Measurements from ENCODE around the gene FHIT.

FHIT gene

GRCh38 chr3:59968513-59969045 is 1282.7 kb downstream of the FHIT start:
- H3K27me3 ChIP-seq (ENCODE audit: control insufficient read depth in 1 of 2, insufficient read depth in 2 of 2, low read length in 2 of 2), result no peaks in the 10 kb centered on the region
- H3K9me3 ChIP-seq (ENCODE audit: low read length), result no peaks in the 10 kb centered on the region
- no peak overlapping the region for H3K9ac ChIP-seq (ENCODE audit: low read length)
- no peak overlapping the region for H3K27ac ChIP-seq (ENCODE audit: low read depth, low read length)
- no peak overlapping the region for H3K4me3 ChIP-seq (ENCODE audit: low read depth in 1 of 2, low read length in 2 of 2)
- no peaks in the 10 kb centered on the region for H3K4me1 ChIP-seq (ENCODE audit: insufficient read depth, low read length)
- no peaks in the 10 kb centered on the region for H3K36me3 ChIP-seq (ENCODE audit: insufficient read depth, low read length)

GRCh38 chr3:59963676-59964075 is 1287.6 kb downstream of the FHIT start:
- Histone ChIP-seq H3K4me3 (ENCODE audit: low read depth in 1 of 2, low read length in 2 of 2) (no peak overlapping the region), H3K27me3 (ENCODE audit: control insufficient read depth in 1 of 2, insufficient read depth in 2 of 2, low read length in 2 of 2) (no peaks in the 10 kb centered on the region), H3K9me3 (ENCODE audit: low read length) (no peaks in the 10 kb centered on the region), H3K36me3 (ENCODE audit: insufficient read depth, low read length) (no peaks in the 10 kb centered on the region), H3K4me1 (ENCODE audit: insufficient read depth, low read length) (no peaks in the 10 kb centered on the region), H3K27ac (ENCODE audit: low read depth, low read length) (no peak overlapping the region), H3K9ac (ENCODE audit: low read length) (no peak overlapping the region)

- H3K4me1 ChIP-seq (ENCODE audit: insufficient read depth, low read length), result no peaks in the 10 kb centered on the region
- H3K9ac ChIP-seq (ENCODE audit: low read length), result no peak overlapping the region
- no peaks in the 10 kb centered on the region for H3K36me3 ChIP-seq (ENCODE audit: insufficient read depth, low read length)
- no peak overlapping the region for H3K27ac ChIP-seq (ENCODE audit: low read depth, low read length)
- H3K27me3 ChIP-seq (ENCODE audit: control insufficient read depth in 1 of 2, insufficient read depth in 2 of 2, low read length in 2 of 2), result no peaks in the 10 kb centered on the region
- H3K9me3 ChIP-seq (ENCODE audit: low read length), result no peaks in the 10 kb centered on the region
- H3K4me3 ChIP-seq (ENCODE audit: low read depth in 1 of 2, low read length in 2 of 2), result no peak overlapping the region
Observed at GRCh38 chr3:59957150-59957549, 1294.1 kb downstream of the FHIT start.

DNA sequence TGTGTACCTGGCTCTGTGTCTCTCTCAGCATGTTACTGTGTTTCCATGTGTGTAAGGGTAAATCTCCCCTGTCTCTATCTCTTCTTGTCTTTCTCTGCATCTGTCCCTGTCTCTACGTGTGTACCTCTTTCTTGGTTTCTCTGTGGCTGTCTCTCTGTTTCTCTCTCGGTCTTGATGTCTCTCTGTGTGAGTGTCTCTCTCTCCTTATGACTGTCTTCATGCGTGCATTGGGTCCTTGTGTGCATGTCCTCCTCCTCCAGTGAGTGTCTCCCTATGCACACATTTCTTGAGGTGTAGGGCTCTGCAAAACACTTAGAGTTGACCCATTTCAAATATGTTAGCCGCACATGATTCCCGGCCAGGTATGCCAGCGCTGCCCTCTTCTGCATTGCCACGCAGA is 1298.1 kb downstream of the FHIT start:
- Histone ChIP-seq H3K27me3 (ENCODE audit: control insufficient read depth in 1 of 2, insufficient read depth in 2 of 2, low read length in 2 of 2) (no peaks in the 10 kb centered on the region), H3K4me1 (ENCODE audit: insufficient read depth, low read length) (no peaks in the 10 kb centered on the region), H3K9ac (ENCODE audit: low read length) (no peak overlapping the region), H3K36me3 (ENCODE audit: insufficient read depth, low read length) (no peaks in the 10 kb centered on the region), H3K9me3 (ENCODE audit: low read length) (no peaks in the 10 kb centered on the region), H3K27ac (ENCODE audit: low read depth, low read length) (no peak overlapping the region), H3K4me3 (ENCODE audit: low read depth in 1 of 2, low read length in 2 of 2) (no peak overlapping the region)

DNA sequence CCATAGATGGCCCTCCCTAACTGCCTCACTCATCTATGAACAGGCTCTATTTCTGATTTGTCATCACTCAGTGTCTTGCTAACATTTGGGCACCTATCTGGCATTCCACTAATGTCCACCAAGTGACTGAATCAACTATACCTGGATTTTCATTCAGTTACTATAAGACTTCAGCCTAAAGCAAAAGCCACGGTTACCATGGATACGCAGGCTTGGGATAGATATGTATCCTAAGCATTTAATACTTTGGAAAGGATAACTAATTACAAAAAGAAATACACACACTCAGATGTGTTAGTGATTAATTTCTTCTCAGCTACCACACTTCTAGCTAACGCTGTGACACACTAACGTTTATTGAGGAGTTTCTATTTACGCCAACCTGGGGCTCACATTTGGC is 1301.9 kb downstream of the FHIT start:
- Histone ChIP-seq H3K36me3 (ENCODE audit: insufficient read depth, low read length) (no peaks in the 10 kb centered on the region), H3K9me3 (ENCODE audit: low read length) (no peaks in the 10 kb centered on the region), H3K27ac (ENCODE audit: low read depth, low read length) (no peak overlapping the region), H3K27me3 (ENCODE audit: control insufficient read depth in 1 of 2, insufficient read depth in 2 of 2, low read length in 2 of 2) (no peaks in the 10 kb centered on the region), H3K9ac (ENCODE audit: low read length) (no peak overlapping the region), H3K4me1 (ENCODE audit: insufficient read depth, low read length) (no peaks in the 10 kb centered on the region), H3K4me3 (ENCODE audit: low read depth in 1 of 2, low read length in 2 of 2) (no peak overlapping the region)

- Histone ChIP-seq H3K27ac (ENCODE audit: low read depth, low read length) (no peak overlapping the region), H3K9ac (ENCODE audit: low read length) (no peak overlapping the region), H3K27me3 (ENCODE audit: control insufficient read depth in 1 of 2, insufficient read depth in 2 of 2, low read length in 2 of 2) (no peaks in the 10 kb centered on the region), H3K9me3 (ENCODE audit: low read length) (no peaks in the 10 kb centered on the region), H3K4me3 (ENCODE audit: low read depth in 1 of 2, low read length in 2 of 2) (no peak overlapping the region), H3K36me3 (ENCODE audit: insufficient read depth, low read length) (no peaks in the 10 kb centered on the region), H3K4me1 (ENCODE audit: insufficient read depth, low read length) (no peaks in the 10 kb centered on the region)
Observed at GRCh38 chr3:59946401-59946800, 1304.9 kb downstream of the FHIT start.

- Histone ChIP-seq H3K27me3 (ENCODE audit: control insufficient read depth in 1 of 2, insufficient read depth in 2 of 2, low read length in 2 of 2) (no peaks in the 10 kb centered on the region), H3K27ac (ENCODE audit: low read depth, low read length) (no peak overlapping the region), H3K9me3 (ENCODE audit: low read length) (no peaks in the 10 kb centered on the region), H3K36me3 (ENCODE audit: insufficient read depth, low read length) (no peaks in the 10 kb centered on the region), H3K4me3 (ENCODE audit: low read depth in 1 of 2, low read length in 2 of 2) (no peak overlapping the region), H3K4me1 (ENCODE audit: insufficient read depth, low read length) (no peaks in the 10 kb centered on the region), H3K9ac (ENCODE audit: low read length) (no peak overlapping the region)
Observed at GRCh38 chr3:59940718-59941117, 1310.5 kb downstream of the FHIT start.

GRCh38 chr3:59939826-59940426 is 1311.3 kb downstream of the FHIT start:
- H3K4me3 ChIP-seq (ENCODE audit: low read depth in 1 of 2, low read length in 2 of 2), result no peak overlapping the region
- H3K4me1 ChIP-seq (ENCODE audit: insufficient read depth, low read length), result no peaks in the 10 kb centered on the region
- no peaks in the 10 kb centered on the region for H3K9me3 ChIP-seq (ENCODE audit: low read length)
- H3K9ac ChIP-seq (ENCODE audit: low read length), result no peak overlapping the region
- H3K27ac ChIP-seq (ENCODE audit: low read depth, low read length), result no peak overlapping the region
- H3K27me3 ChIP-seq (ENCODE audit: control insufficient read depth in 1 of 2, insufficient read depth in 2 of 2, low read length in 2 of 2), result no peaks in the 10 kb centered on the region
- no peaks in the 10 kb centered on the region for H3K36me3 ChIP-seq (ENCODE audit: insufficient read depth, low read length)

DNA sequence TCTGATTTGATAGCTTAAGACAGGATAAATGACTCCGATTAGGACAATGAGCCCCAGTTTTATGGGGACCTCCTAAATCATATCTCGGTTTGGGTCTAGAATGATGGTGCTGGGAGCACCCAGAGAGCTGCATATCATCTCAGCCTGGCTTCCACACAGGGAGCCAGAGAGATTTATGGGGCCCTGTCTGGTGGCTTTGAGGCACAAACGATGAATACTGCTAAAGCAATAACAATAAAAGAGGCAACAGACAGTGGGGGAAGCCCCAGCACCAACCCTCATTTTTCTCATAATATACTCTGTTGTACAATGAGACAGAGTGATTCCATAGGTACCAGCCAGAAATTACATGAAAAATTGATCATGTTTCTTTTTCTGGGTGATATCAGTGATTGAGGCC is 1312.4 kb downstream of the FHIT start:
- Histone ChIP-seq H3K4me1 (ENCODE audit: insufficient read depth, low read length) (no peaks in the 10 kb centered on the region), H3K27me3 (ENCODE audit: control insufficient read depth in 1 of 2, insufficient read depth in 2 of 2, low read length in 2 of 2) (no peaks in the 10 kb centered on the region), H3K36me3 (ENCODE audit: insufficient read depth, low read length) (no peaks in the 10 kb centered on the region), H3K9ac (ENCODE audit: low read length) (no peak overlapping the region), H3K9me3 (ENCODE audit: low read length) (no peaks in the 10 kb centered on the region), H3K4me3 (ENCODE audit: low read depth in 1 of 2, low read length in 2 of 2) (no peak overlapping the region), H3K27ac (ENCODE audit: low read depth, low read length) (no peak overlapping the region)

- no peaks in the 10 kb centered on the region for H3K4me1 ChIP-seq (ENCODE audit: insufficient read depth, low read length)
- H3K27me3 ChIP-seq (ENCODE audit: control insufficient read depth in 1 of 2, insufficient read depth in 2 of 2, low read length in 2 of 2), result no peaks in the 10 kb centered on the region
- no peaks in the 10 kb centered on the region for H3K36me3 ChIP-seq (ENCODE audit: insufficient read depth, low read length)
- H3K9ac ChIP-seq (ENCODE audit: low read length), result no peak overlapping the region
- no peak overlapping the region for H3K4me3 ChIP-seq (ENCODE audit: low read depth in 1 of 2, low read length in 2 of 2)
- H3K27ac ChIP-seq (ENCODE audit: low read depth, low read length), result no peak overlapping the region
- H3K9me3 ChIP-seq (ENCODE audit: low read length), result no peaks in the 10 kb centered on the region
Observed at GRCh38 chr3:59937201-59937600, 1314.1 kb downstream of the FHIT start.

DNA sequence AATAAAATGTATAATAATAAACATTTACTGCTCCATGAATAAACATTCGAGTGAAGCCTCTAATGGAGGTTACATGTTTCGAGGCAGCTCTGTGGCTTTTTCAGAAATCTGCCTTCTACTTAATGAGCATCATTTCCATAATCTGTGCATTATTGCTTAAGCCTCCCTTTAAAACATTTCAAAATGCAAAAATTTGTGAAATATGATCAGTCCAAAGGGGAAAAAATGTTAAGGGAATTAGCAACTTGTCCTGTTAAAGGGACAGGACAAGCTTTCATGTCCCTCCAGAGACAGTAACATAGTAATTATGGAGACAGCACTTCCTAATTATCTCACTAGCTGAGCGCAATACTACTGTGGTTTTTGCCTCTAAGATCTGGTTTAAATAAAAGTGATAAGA is 1314.8 kb downstream of the FHIT start:
- H3K36me3 ChIP-seq (ENCODE audit: insufficient read depth, low read length), result no peaks in the 10 kb centered on the region
- H3K4me1 ChIP-seq (ENCODE audit: insufficient read depth, low read length), result no peaks in the 10 kb centered on the region
- H3K9me3 ChIP-seq (ENCODE audit: low read length), result no peaks in the 10 kb centered on the region
- H3K4me3 ChIP-seq (ENCODE audit: low read depth in 1 of 2, low read length in 2 of 2), result no peak overlapping the region
- no peak overlapping the region for H3K27ac ChIP-seq (ENCODE audit: low read depth, low read length)
- H3K27me3 ChIP-seq (ENCODE audit: control insufficient read depth in 1 of 2, insufficient read depth in 2 of 2, low read length in 2 of 2), result no peaks in the 10 kb centered on the region
- H3K9ac ChIP-seq (ENCODE audit: low read length), result no peak overlapping the region

DNA sequence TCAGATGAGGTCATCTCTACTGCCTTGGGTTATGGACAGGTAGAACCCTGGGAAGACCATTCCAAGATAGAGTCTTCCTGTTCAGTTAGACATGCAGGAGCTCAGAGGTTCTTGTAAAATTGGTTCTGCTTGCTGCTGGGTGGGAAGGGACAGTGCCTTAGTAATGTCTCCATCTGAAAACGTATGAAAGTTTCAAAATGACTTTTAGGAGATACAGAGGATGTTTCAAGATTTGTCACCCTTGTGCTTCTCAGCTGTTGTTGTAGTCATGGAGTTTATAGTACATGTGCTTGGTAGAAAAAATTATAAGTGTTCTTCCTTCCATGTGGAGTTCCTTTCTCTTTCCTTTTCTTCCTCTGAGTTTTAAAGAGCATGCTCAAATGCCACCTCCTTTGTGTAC is 1316.2 kb downstream of the FHIT start:
- no peaks in the 10 kb centered on the region for H3K4me1 ChIP-seq (ENCODE audit: insufficient read depth, low read length)
- H3K27me3 ChIP-seq (ENCODE audit: control insufficient read depth in 1 of 2, insufficient read depth in 2 of 2, low read length in 2 of 2), result no peaks in the 10 kb centered on the region
- H3K27ac ChIP-seq (ENCODE audit: low read depth, low read length), result no peak overlapping the region
- no peak overlapping the region for H3K4me3 ChIP-seq (ENCODE audit: low read depth in 1 of 2, low read length in 2 of 2)
- no peak overlapping the region for H3K9ac ChIP-seq (ENCODE audit: low read length)
- H3K36me3 ChIP-seq (ENCODE audit: insufficient read depth, low read length), result no peaks in the 10 kb centered on the region
- no peaks in the 10 kb centered on the region for H3K9me3 ChIP-seq (ENCODE audit: low read length)
